Endodermal cell (in vitro differentiated cells): ENCODE measurements around the gene TCF12. TPM values are rescaled to one million over a fixed set of nuclear protein-coding genes. Genes with fewer than 3 reads are reported as not detected.

Experiments used
- DNase-seq: peaks from one replicate; pipeline ENCODE4 v3.0.0-alpha.2; 2017
- H3K27ac ChIP-seq: 2 replicates; pipeline ENCODE4 v1.5.1; 2013; ENCODE audit warnings: mild to moderate bottlenecking, low read depth, low read length, moderate library complexity
- H3K27me3 ChIP-seq: 2 replicates; pipeline ENCODE4 v1.6.1; 2013; ENCODE audit warnings: mild to moderate bottlenecking, low read length, moderate library complexity; ENCODE audit not compliant: insufficient read depth, control insufficient read depth, poor library complexity, severe bottlenecking
- H3K36me3 ChIP-seq: 2 replicates; pipeline ENCODE4 v1.7.0; 2013; ENCODE audit warnings: mild to moderate bottlenecking, low read length, moderate library complexity; ENCODE audit not compliant: control insufficient read depth, insufficient read depth
- H3K4me1 ChIP-seq: one replicate; pipeline ENCODE4 v1.7.0; 2013; ENCODE audit warnings: low read length; ENCODE audit not compliant: control insufficient read depth, insufficient read depth
- H3K4me3 ChIP-seq: 2 replicates; pipeline ENCODE4 v1.5.1; 2013; ENCODE audit warnings: mild to moderate bottlenecking, low read length, moderate library complexity
- H3K9ac ChIP-seq: 2 replicates; pipeline ENCODE4 v1.6.1; 2013; ENCODE audit warnings: mild to moderate bottlenecking, low read length, moderate library complexity; ENCODE audit not compliant: poor library complexity, severe bottlenecking; ENCODE audit errors: extremely low read depth
- H3K9me3 ChIP-seq: 2 replicates; pipeline ENCODE4 v1.6.1; 2013; ENCODE audit warnings: mild to moderate bottlenecking, low read length, moderate library complexity; ENCODE audit not compliant: control insufficient read depth
- H3K27ac Mint-ChIP-seq: 2 replicates; pipeline ENCODE4 v1.8.0; 2020; ENCODE audit warnings: mixed read lengths
- H3K27me3 Mint-ChIP-seq: 2 replicates; pipeline ENCODE4 v1.8.0; 2021; ENCODE audit warnings: mild to moderate bottlenecking, mixed read lengths; ENCODE audit not compliant: insufficient read depth
- H3K36me3 Mint-ChIP-seq: 2 replicates; pipeline ENCODE4 v1.8.0; 2020; ENCODE audit warnings: low read depth, mixed read lengths
- H3K4me1 Mint-ChIP-seq: 2 replicates; pipeline ENCODE4 v1.8.0; 2020; ENCODE audit warnings: mixed read lengths
- H3K4me3 Mint-ChIP-seq: 2 replicates; pipeline ENCODE4 v1.8.0; 2020; ENCODE audit warnings: mild to moderate bottlenecking, moderate library complexity, mixed read lengths
- H3K9me3 Mint-ChIP-seq: 2 replicates; pipeline ENCODE4 v1.8.0; 2020; ENCODE audit warnings: mild to moderate bottlenecking, mixed read lengths
- WGBS, 2 experiments: methylation state at CpG; one replicate each; pipeline versions ENCODE4 v1.1.5 to v1.1.7; 2013; ENCODE audit warnings: missing lambda C conversion rate in 2 of 2, mixed read lengths in 1 of 2; ENCODE audit not compliant: insufficient coverage in 1 of 2, insufficient read length in 1 of 2; 5-methylcytosine and 5-hydroxymethylcytosine counted together
- total RNA-seq, 2 donors: library from RNA; stranded (reverse); fragmentation: NEBNext Ultra II Directional in 1 of 2; extraction: Animal tissue kit (Norgen Biotek cat#: 25700) in 1 of 2; gene quantifications; 2 replicates in 1 of 2; 3 replicates in 1 of 2; pipeline ENCODE4 v1.2.1, GENCODE V29; 2021
- TF ChIP-seq, protein P1 (sequence below): fragments of 200-600 bp; sonication (generic); conservative IDR thresholded peaks from 2 replicates; pipeline ENCODE4 v1.5.0; 2021; ENCODE audit warnings: antibody characterized with exemption, mild to moderate bottlenecking

Gene TCF12
- total RNA-seq, 2 donors from 2014 or later, result 103 to 121 TPM

DNA sequence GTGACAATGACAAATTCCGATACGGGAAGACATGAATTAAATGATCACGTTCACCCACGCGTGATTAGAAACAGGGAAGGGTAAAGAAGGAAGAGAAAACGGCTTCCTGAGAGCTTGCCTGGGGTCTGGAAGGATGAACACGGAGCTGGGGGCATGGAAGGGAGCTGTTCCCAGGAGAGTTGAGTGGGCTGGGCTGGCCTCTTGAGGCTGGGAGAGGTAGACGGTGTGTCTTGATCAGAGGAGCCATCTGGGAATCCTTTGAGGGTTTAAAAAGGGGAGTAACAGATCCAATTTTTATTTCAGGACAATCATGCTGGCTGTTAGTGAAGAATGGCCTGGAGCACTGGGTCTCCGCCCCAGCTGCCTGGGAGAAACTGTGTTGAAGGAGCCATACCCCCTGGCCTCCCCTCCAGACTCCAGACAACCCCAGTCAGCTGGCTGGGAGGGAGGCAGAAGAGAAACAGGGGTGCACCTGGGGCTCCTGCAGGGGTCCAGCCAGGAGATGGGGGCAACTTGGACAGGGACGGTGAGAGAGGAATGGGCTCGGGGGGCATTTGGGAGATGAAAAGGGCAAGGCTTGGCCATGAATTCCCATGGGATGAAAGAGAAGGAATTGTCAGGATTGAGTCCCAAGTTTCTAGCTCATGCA is 404.3 kb downstream of the TCF12 start:
- Histone ChIP-seq H3K36me3 (no peaks in the 10 kb centered on the region), H3K9ac (no peak overlapping the region), H3K27me3 (no peaks in the 10 kb centered on the region), H3K27ac (no peak overlapping the region), H3K4me1 (peaks cover 15% of the 10 kb centered on the region), H3K9me3 (no peaks in the 10 kb centered on the region), H3K4me3 (no peak overlapping the region)
- DNase-seq, result peak; percentile 55
- Mint-ChIP-seq H3K27me3 (no peaks in the 10 kb centered on the region), H3K27ac (peak overlapping the region; percentile 45), H3K4me1 (peaks cover 50% of the 10 kb centered on the region), H3K9me3 (no peaks in the 10 kb centered on the region), H3K36me3 (no peaks in the 10 kb centered on the region), H3K4me3 (peak overlapping the region; percentile 11)
- TF ChIP-seq, protein P1, sequence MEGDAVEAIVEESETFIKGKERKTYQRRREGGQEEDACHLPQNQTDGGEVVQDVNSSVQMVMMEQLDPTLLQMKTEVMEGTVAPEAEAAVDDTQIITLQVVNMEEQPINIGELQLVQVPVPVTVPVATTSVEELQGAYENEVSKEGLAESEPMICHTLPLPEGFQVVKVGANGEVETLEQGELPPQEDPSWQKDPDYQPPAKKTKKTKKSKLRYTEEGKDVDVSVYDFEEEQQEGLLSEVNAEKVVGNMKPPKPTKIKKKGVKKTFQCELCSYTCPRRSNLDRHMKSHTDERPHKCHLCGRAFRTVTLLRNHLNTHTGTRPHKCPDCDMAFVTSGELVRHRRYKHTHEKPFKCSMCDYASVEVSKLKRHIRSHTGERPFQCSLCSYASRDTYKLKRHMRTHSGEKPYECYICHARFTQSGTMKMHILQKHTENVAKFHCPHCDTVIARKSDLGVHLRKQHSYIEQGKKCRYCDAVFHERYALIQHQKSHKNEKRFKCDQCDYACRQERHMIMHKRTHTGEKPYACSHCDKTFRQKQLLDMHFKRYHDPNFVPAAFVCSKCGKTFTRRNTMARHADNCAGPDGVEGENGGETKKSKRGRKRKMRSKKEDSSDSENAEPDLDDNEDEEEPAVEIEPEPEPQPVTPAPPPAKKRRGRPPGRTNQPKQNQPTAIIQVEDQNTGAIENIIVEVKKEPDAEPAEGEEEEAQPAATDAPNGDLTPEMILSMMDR, result no peak
- WGBS, 2 experiments, result 87% methylated on average over 8 to 11 of the region's 11 CpGs

DNA sequence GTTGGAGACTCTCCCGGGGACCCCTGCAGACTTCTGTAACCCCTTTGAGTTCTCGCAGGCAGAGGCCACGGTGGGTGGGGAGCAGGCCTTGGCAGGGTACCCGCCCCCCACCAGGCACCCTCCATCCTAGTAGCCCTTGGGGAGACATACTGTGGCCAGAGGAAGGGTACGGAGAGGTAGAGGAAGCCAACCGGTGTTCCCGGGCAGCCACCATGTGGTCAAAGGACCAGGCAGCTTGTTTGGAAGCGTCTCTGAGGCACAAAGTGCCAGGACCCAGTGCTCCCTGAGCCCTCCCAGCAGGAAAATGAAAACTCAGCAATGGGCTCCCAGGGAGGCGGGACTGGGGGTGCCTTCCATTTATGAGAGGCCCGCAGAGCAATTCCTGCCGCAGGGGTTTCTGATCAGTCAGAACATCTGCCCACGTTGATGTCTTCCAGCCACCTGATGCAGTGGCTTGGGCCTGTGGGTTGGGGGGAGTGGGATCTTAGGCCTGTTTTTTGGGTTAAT is 404.9 kb downstream of the TCF12 start:
- TF ChIP-seq, protein P1, result no peak
- WGBS, 2 experiments, result 92 to 96% methylated on average over 8 to 12 of the region's 12 CpGs
- no peaks in the 10 kb centered on the region for H3K36me3 Mint-ChIP-seq
- Histone ChIP-seq H3K36me3 (no peaks in the 10 kb centered on the region), H3K27me3 (no peaks in the 10 kb centered on the region), H3K4me1 (peaks cover 15% of the 10 kb centered on the region), H3K9me3 (no peaks in the 10 kb centered on the region), H3K4me3 (no peak overlapping the region), H3K9ac (no peak overlapping the region), H3K27ac (no peak overlapping the region)
- H3K4me1 Mint-ChIP-seq, result peaks cover 56% of the 10 kb centered on the region
- peak; percentile 54 for DNase-seq
- H3K27me3 Mint-ChIP-seq, result no peaks in the 10 kb centered on the region
- peak overlapping the region; percentile 11 for H3K4me3 Mint-ChIP-seq
- no peaks in the 10 kb centered on the region for H3K9me3 Mint-ChIP-seq
- peak overlapping the region; percentile 87 for H3K27ac Mint-ChIP-seq

DNA sequence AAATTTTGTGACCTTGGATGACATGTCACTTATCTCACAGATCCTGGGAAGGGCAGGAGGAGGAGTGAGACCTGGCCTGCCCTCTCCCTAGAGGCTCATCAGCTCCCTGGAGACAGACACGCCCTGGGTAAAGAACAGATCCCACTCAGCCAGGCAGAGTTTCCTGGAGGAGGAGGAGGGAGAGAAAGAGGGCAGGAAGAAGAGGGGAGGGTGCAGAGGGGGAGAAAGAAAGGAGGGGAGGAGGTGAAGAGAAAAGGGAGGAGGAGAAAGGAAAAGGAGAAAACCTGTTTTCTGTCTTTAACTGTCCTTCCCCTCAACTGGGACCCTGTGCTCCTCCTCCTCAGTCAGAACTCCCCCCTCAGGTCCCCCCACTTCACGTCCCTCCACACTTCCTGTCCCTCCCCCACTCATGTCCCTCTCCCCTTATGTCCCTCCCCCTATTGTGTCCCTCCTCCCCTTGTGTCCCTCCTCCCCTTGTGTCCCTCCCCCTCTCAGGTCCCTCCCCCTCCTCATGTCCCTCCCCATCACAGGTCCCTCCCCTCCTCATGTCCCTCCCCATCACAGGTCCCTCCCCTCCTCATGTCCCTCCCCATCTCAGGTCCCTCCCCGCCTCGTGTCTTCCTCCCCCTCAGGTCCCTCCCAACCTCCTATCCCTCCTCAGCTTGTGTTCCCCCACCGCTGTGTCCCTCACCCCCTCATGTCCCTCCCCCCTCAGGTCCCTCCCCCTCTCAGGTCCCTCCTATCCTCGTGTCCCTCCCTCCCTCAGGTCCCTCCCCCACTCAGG is 405.6 kb downstream of the TCF12 start:
- Mint-ChIP-seq H3K27me3 (no peaks in the 10 kb centered on the region), H3K4me1 (peaks cover 59% of the 10 kb centered on the region), H3K36me3 (no peaks in the 10 kb centered on the region), H3K4me3 (no peak overlapping the region), H3K27ac (peak overlapping the region; percentile 87), H3K9me3 (no peaks in the 10 kb centered on the region)
- Histone ChIP-seq H3K4me3 (no peak overlapping the region), H3K4me1 (peaks cover 15% of the 10 kb centered on the region), H3K9ac (no peak overlapping the region), H3K9me3 (no peaks in the 10 kb centered on the region), H3K36me3 (no peaks in the 10 kb centered on the region), H3K27me3 (no peaks in the 10 kb centered on the region), H3K27ac (no peak overlapping the region)
- TF ChIP-seq, protein P1, result no peak
- peak; percentile 87 for DNase-seq
- 49% methylated on average over 5 of the region's 6 CpGs; no CpG with 5 or more reads in 1 of the 2 experiments for WGBS, 2 experiments
